ENCODE measurements around the gene CYP8B1. TPM values are rescaled to one million over a fixed set of nuclear protein-coding genes. Genes with fewer than 3 reads are reported as not detected.

The CYP8B1 gene
- total RNA-seq, 4 donors from 2014 or later: not detected

DNA sequence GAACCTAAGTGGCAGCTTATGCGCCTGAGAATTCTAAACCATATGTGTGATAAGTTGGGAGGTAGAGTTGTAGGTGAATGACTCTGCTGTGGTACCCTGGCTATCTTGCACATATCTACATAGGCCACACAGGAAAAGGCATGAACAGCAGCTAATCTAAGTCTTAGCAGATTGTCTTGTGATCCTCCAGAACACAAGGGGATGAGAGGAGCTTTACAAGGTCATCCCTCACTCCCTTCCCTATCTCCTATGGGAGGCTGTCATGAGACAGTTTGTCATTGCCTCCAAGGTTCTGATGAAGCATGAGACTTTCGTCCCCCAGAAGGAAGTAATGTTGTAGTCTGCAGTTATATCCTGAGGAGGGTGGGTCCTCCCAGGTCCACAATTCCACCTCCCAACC, 26.6 kb upstream of the CYP8B1 start:
- 71 to 92% methylated on average over 2 of the region's 2 CpGs for WGBS, 2 donors
- no peak for DNase-seq
- no peak for TF ChIP-seq CTCF (IDR thresholded peaks at IDR 0.05)
- no peak for TF ChIP-seq POLR2A (IDR thresholded peaks at IDR 0.05)
- Histone ChIP-seq H3K27ac (no peak overlapping the region), H3K36me3 (no peaks in the 10 kb centered on the region), H3K9me3 (no peaks in the 10 kb centered on the region), H3K27me3 (no peaks in the 10 kb centered on the region), H3K4me3 (replicated peaks in 1 of 3) (no peak overlapping the region), H3K4me1 (peaks cover 6 to 15% of the 10 kb centered on the region in 2 donors)
- intact Hi-C loops (cut with DNase I): no loop called here

DNA sequence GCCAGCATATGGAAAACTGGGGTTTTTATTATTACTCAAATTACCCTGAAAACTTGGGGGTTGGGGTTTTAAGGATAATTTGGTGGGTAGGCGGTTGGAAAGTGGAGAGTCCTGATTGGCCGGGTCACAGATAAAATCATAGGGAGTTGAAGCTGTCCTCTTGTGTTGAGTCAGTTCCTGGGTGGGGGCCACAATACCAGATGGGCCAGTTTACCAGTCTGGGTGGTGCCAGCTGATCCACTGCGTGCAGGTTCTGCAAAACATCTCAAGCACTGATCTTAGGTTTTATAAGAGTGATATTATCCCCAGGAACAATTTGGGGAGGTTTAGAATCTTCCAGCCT, 25.4 kb upstream of the CYP8B1 start:
- 84 to 87% methylated on average over 3 of the region's 3 CpGs for WGBS, 2 donors
- intact Hi-C loops (cut with DNase I): no loop called here
- DNase-seq: no peak
- Histone ChIP-seq H3K27ac (no peak overlapping the region), H3K4me1 (peaks cover 0 to 6% of the 10 kb centered on the region in 2 donors), H3K4me3 (replicated peaks in 1 of 3) (no peak overlapping the region), H3K9me3 (no peaks in the 10 kb centered on the region), H3K27me3 (no peaks in the 10 kb centered on the region), H3K36me3 (no peaks in the 10 kb centered on the region)
- no peak for TF ChIP-seq CTCF (IDR thresholded peaks at IDR 0.05)
- TF ChIP-seq POLR2A (IDR thresholded peaks at IDR 0.05): no peak

GRCh38 chr3:42900226-42901072, 24.8 kb upstream of the CYP8B1 start:
- H3K9me3 ChIP-seq: no peaks in the 10 kb centered on the region
- H3K36me3 ChIP-seq: no peaks in the 10 kb centered on the region
- intact Hi-C loops (cut with DNase I): no loop called here
- WGBS, 2 donors: 76 to 82% methylated on average over 8 of the region's 8 CpGs
- H3K27me3 ChIP-seq: no peaks in the 10 kb centered on the region
- TF ChIP-seq POLR2A (IDR thresholded peaks at IDR 0.05) (no peak), CTCF (IDR thresholded peaks at IDR 0.05) (no peak)
- peaks cover 0 to 2% of the 10 kb centered on the region in 2 donors for H3K4me1 ChIP-seq
- no peak overlapping the region for H3K4me3 ChIP-seq (replicated peaks in 1 of 3)
- no peak overlapping the region for H3K27ac ChIP-seq
- no peak for DNase-seq

GRCh38 chr3:42898896-42899675, 23.4 kb upstream of the CYP8B1 start:
- no peaks in the 10 kb centered on the region for H3K4me1 ChIP-seq
- no peak overlapping the region for H3K4me3 ChIP-seq (replicated peaks in 1 of 3)
- H3K9me3 ChIP-seq: no peaks in the 10 kb centered on the region
- no peaks in the 10 kb centered on the region for H3K36me3 ChIP-seq
- intact Hi-C loops (cut with DNase I): no loop called here
- H3K27ac ChIP-seq: no peak overlapping the region
- TF ChIP-seq POLR2A (IDR thresholded peaks at IDR 0.05): no peak
- no peak for TF ChIP-seq CTCF (IDR thresholded peaks at IDR 0.05)
- no peaks in the 10 kb centered on the region for H3K27me3 ChIP-seq
- no peak for DNase-seq

DNA sequence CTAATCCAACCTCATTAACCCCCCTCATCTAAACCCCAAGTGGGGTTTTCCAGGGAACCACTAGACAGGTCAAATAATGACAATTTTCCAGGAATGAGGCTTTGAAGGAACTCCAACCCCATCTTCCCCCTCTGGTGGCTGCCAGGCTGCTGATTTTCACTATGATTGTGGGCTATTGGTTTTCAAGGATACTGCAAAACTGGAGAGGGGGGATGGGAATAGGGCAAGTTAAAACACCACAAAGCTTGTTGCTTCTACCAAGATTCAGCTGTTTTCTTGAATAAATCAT, 19.8 kb upstream of the CYP8B1 start:
- no peaks in the 10 kb centered on the region for H3K9me3 ChIP-seq

More for the DNA sequence above, 19.8 kb upstream of the CYP8B1 start:
- Histone ChIP-seq H3K4me3 (replicated peaks in 1 of 3) (no peak overlapping the region), H3K36me3 (no peaks in the 10 kb centered on the region), H3K27me3 (no peaks in the 10 kb centered on the region), H3K4me1 (no peaks in the 10 kb centered on the region), H3K27ac (no peak overlapping the region)
- TF ChIP-seq POLR2A (IDR thresholded peaks at IDR 0.05): no peak
- TF ChIP-seq CTCF (IDR thresholded peaks at IDR 0.05): no peak
- no peak for DNase-seq
- intact Hi-C loops (cut with DNase I): no loop called here
